GM18498 (cell line): ENCODE measurements around the gene PCDH15.
"Not testable (repeated sequence)": the region's sequence is repeated elsewhere in the genome, so short reads cannot be mapped to it uniquely, and the experiment has no call there.

Source experiments
- ATAC-seq: cut with Tn5 transposase; IDR thresholded peaks from one replicate; pipeline ENCODE4 v1.9.1; 2021; ENCODE audit warnings: mild to moderate bottlenecking, moderate library complexity; ENCODE audit not compliant: unreplicated experiment

Gene PCDH15

GRCh38 chr10:54002077-54002476 is 799.0 kb downstream of the PCDH15 start:
- ATAC-seq: no peak

- no peak for ATAC-seq
Measured at GRCh38 chr10:53997953-53998352, 803.1 kb downstream of the PCDH15 start.

GRCh38 chr10:53990799-53991238 is 810.2 kb downstream of the PCDH15 start:
- no peak for ATAC-seq

- ATAC-seq: no peak
Measured at GRCh38 chr10:53983431-53983830, 817.6 kb downstream of the PCDH15 start.

- ATAC-seq: no peak
Measured at GRCh38 chr10:53980210-53980609, 820.8 kb downstream of the PCDH15 start.

GRCh38 chr10:53978301-53978700 is 822.7 kb downstream of the PCDH15 start:
- no peak for ATAC-seq

GRCh38 chr10:53977267-53977666 is 823.8 kb downstream of the PCDH15 start:
- ATAC-seq: no peak

GRCh38 chr10:53957401-53957800 is 843.6 kb downstream of the PCDH15 start:
- ATAC-seq: no peak

GRCh38 chr10:53955091-53955490 is 845.9 kb downstream of the PCDH15 start:
- no peak for ATAC-seq

- ATAC-seq: no peak
Measured at GRCh38 chr10:53952698-53953630, 848.1 kb downstream of the PCDH15 start.

- ATAC-seq: no peak
Measured at GRCh38 chr10:53939654-53940053, 861.4 kb downstream of the PCDH15 start.

GRCh38 chr10:53930648-53931047 is 870.4 kb downstream of the PCDH15 start:
- ATAC-seq: no peak

- ATAC-seq: not testable (repeated sequence)
Measured at GRCh38 chr10:53924051-53924700, 876.9 kb downstream of the PCDH15 start.

GRCh38 chr10:53918755-53919154 is 882.3 kb downstream of the PCDH15 start:
- ATAC-seq: no peak

- ATAC-seq: no peak
Measured at GRCh38 chr10:53909791-53910190, 891.2 kb downstream of the PCDH15 start.

GRCh38 chr10:53904506-53905241 is 896.4 kb downstream of the PCDH15 start:
- ATAC-seq: no peak

- ATAC-seq: no peak
Measured at GRCh38 chr10:53903756-53904155, 897.3 kb downstream of the PCDH15 start.

- no peak for ATAC-seq
Measured at GRCh38 chr10:53899463-53900160, 901.4 kb downstream of the PCDH15 start.

- ATAC-seq: no peak
Measured at GRCh38 chr10:53898532-53898931, 902.5 kb downstream of the PCDH15 start.

- no peak for ATAC-seq
Measured at GRCh38 chr10:53894145-53894544, 906.9 kb downstream of the PCDH15 start.

- no peak for ATAC-seq
Measured at GRCh38 chr10:53893061-53893460, 908.0 kb downstream of the PCDH15 start.
